Endothelial cell of umbilical vein (primary cell): Measurements from ENCODE around the gene KAZN. TPM values are rescaled to one million over a fixed set of nuclear protein-coding genes. Genes with fewer than 3 reads are reported as not detected.

ENCODE experiments used
- BruUV-seq: library from RNA; stranded (reverse); fragments of 400-500 nt; replicated peaks from 2 replicates; lab custom pipeline; 2021; lab: Mats Ljungman, UMichigan
- CTCF ChIA-PET: fragments of 300-600, 350-600 bp; sonication (Branson Sonifier 250); formaldehyde crosslinking; loops from one replicate; lab custom pipeline; 2021; ENCODE audit warnings: antibody characterized with exemption, inconsistent platforms; lab: Charles Lee
- POLR2A ChIA-PET: fragments of 300-600, 350-600 bp; sonication (Branson Sonifier 250); formaldehyde crosslinking; loops from one replicate; lab custom pipeline; 2021; ENCODE audit warnings: antibody characterized with exemption, inconsistent platforms; lab: Charles Lee
- DNase-seq: peaks from one replicate; pipeline ENCODE4 v3.0.0-alpha.2; 2011; ENCODE audit warnings: low read depth, low spot score
- FAIRE-seq: peaks from 2 replicates; lab custom pipeline; 2011; peaks lifted over from hg19 to GRCh38; lab: Jason Lieb, UNC
- H2AFZ ChIP-seq: 2 replicates; pipeline ENCODE4 v1.6.0; 2012; ENCODE audit warnings: low read depth, low read length, control low read depth, inconsistent platforms
- H3K27ac ChIP-seq: 2 replicates; pipeline ENCODE4 v1.5.1; 2011; ENCODE audit warnings: low read depth, mild to moderate bottlenecking, control low read depth, low read length, moderate library complexity; ENCODE audit not compliant: insufficient read depth
- H3K27me3 ChIP-seq, 2 experiments: 2 replicates each; pipeline versions ENCODE4 v1.6.0 to v1.6.1; 2011; ENCODE audit warnings: low read length in 2 of 2, mixed read lengths in 1 of 2; ENCODE audit not compliant: control insufficient read depth in 2 of 2, insufficient read depth in 2 of 2
- H3K36me3 ChIP-seq, 2 experiments: 2 replicates in 1 of 2; 3 replicates in 1 of 2; pipeline ENCODE4 v1.5.1; 2011; ENCODE audit warnings: low read length in 2 of 2, mild to moderate bottlenecking in 1 of 2, moderate library complexity in 1 of 2; ENCODE audit not compliant: control insufficient read depth in 2 of 2, insufficient read depth in 2 of 2; ENCODE audit errors: extremely low read depth in 1 of 2
- H3K4me1 ChIP-seq: 3 replicates; pipeline ENCODE4 v1.5.1; 2011; ENCODE audit warnings: mild to moderate bottlenecking, low read length; ENCODE audit not compliant: control insufficient read depth, insufficient read depth; ENCODE audit errors: extremely low read depth
- H3K4me2 ChIP-seq: 2 replicates; pipeline ENCODE4 v1.6.1; 2011; ENCODE audit warnings: low read length, control low read depth, mixed read lengths; ENCODE audit not compliant: insufficient read depth
- H3K4me3 ChIP-seq, 3 experiments: fragments of 200-600 bp in 1 of 3; sonication (generic), shearing (Covaris generic) in 1 of 3; replicated peaks in 1 of 3; 2 replicates each; pipeline ENCODE4 v1.5.1; 2011 to 2016; ENCODE audit warnings: control low read depth in 3 of 3, low read length in 3 of 3, mild to moderate bottlenecking in 2 of 3, inconsistent platforms in 1 of 3, low read depth in 1 of 3, moderate library complexity in 1 of 3; ENCODE audit not compliant: insufficient read depth in 1 of 3
- H3K79me2 ChIP-seq: 2 replicates; pipeline ENCODE4 v1.6.0; 2012; ENCODE audit warnings: low read length, inconsistent platforms; ENCODE audit not compliant: control insufficient read depth, insufficient read depth
- H3K9ac ChIP-seq: replicated peaks from 2 replicates; pipeline ENCODE3; 2011; ENCODE audit warnings: low read length, control low read depth; ENCODE audit not compliant: insufficient read depth; ENCODE audit errors: extremely low read depth
- H3K9me1 ChIP-seq: replicated peaks from 3 replicates; pipeline ENCODE4 v1.6.0; 2011; ENCODE audit warnings: mild to moderate bottlenecking, low read length; ENCODE audit not compliant: control insufficient read depth, insufficient read depth; ENCODE audit errors: extremely low read depth
- H3K9me3 ChIP-seq: replicated peaks from 2 replicates; pipeline ENCODE4 v1.5.1; 2012; ENCODE audit warnings: low read length, inconsistent platforms; ENCODE audit not compliant: control insufficient read depth, insufficient read depth
- H4K20me1 ChIP-seq: replicated peaks from 2 replicates; pipeline ENCODE3; 2011; ENCODE audit warnings: mild to moderate bottlenecking, low read length; ENCODE audit not compliant: control insufficient read depth, insufficient read depth; ENCODE audit errors: extremely low read depth
- EZH2 ChIP-seq: IDR thresholded peaks from 2 replicates; pipeline ENCODE4 v1.6.1; 2012; ENCODE audit warnings: borderline replicate concordance, low read depth, mild to moderate bottlenecking, moderate library complexity, low read length, inconsistent platforms; ENCODE audit not compliant: severe bottlenecking
- FOS ChIP-seq: IDR thresholded peaks from 2 replicates; pipeline ENCODE4 v1.6.1; 2011; ENCODE audit warnings: mild to moderate bottlenecking, low read length, moderate library complexity, borderline replicate concordance; ENCODE audit not compliant: insufficient read depth
- GATA2 ChIP-seq: IDR thresholded peaks from 2 replicates; pipeline ENCODE4 v1.7.0; 2011; ENCODE audit warnings: low read depth, mild to moderate bottlenecking, moderate library complexity, mixed read lengths, low read length; ENCODE audit not compliant: insufficient read length, insufficient read depth
- JUN ChIP-seq: IDR thresholded peaks from 2 replicates; pipeline ENCODE4 v1.6.1; 2011; ENCODE audit warnings: borderline replicate concordance, low read depth; ENCODE audit not compliant: insufficient read length, insufficient read depth
- MAX ChIP-seq: IDR thresholded peaks from 2 replicates; pipeline ENCODE4 v1.6.1; 2011; ENCODE audit not compliant: insufficient read depth, insufficient read length
- MYC ChIP-seq: IDR thresholded peaks from one replicate; pipeline ENCODE4 v1.6.1; 2011; ENCODE audit warnings: mild to moderate bottlenecking, low read depth, low read length
- POLR2A ChIP-seq: IDR thresholded peaks from 2 replicates; pipeline ENCODE4 v1.6.1; 2012; ENCODE audit warnings: low read depth, mild to moderate bottlenecking, control low read depth, low read length
- POLR2AphosphoS5 ChIP-seq: IDR thresholded peaks from 2 replicates; pipeline ENCODE4 v1.6.1; 2012; ENCODE audit warnings: low read depth, mild to moderate bottlenecking, control low read depth, low read length, moderate library complexity; ENCODE audit not compliant: insufficient read depth
- dilution Hi-C: fragments of 300-500 bp; cut with MboI; formaldehyde crosslinking; loops from one replicate; pipeline ENCODE4 v1.15.0; 2019; ENCODE audit warnings: low sequenced_read_pairs; ENCODE audit not compliant: extremely low pct_ligation_motif_present
- intact Hi-C: fragments of 100-400 bp; cut with micrococcal nuclease; formaldehyde crosslinking; loops from one replicate; pipeline ENCODE4 v1.10.0; 2022
- polyA plus RNA-seq, 4 experiments: library from polyadenylated mRNA; depleted of rRNA in 3 of 4; stranded (reverse) in 3 of 4; unstranded in 1 of 4; fragments of >200 nt; gene quantifications; 2 replicates each; pipeline versions ENCODE4 v1.2.1 to v1.2.3, GENCODE V29; 2011 to 2012; ENCODE audit warnings: missing spikeins in 1 of 4
- total RNA-seq: library from RNA; stranded (reverse); gene quantifications from 2 replicates; pipeline ENCODE4 v1.2.3, GENCODE V29; 2021
- TF ChIP-seq, protein P1 (sequence below), 2 donors: IDR thresholded peaks; 1 replicate in 1 of 2; 2 replicates in 1 of 2; pipeline ENCODE4 v1.5.1; 2011; ENCODE audit warnings: low read length in 2 of 2, mild to moderate bottlenecking in 2 of 2, moderate library complexity in 2 of 2, control low read depth in 1 of 2, inconsistent platforms in 1 of 2, low read depth in 1 of 2; ENCODE audit not compliant: insufficient read depth in 1 of 2; ENCODE audit errors: extremely low read depth in 1 of 2

The KAZN gene
- total and polyA plus RNA-seq, 2 donors (not counting 3 experiments of a cell fraction or from before 2014, with no cell fraction given), result 1.6 to 5.8 TPM

DNA sequence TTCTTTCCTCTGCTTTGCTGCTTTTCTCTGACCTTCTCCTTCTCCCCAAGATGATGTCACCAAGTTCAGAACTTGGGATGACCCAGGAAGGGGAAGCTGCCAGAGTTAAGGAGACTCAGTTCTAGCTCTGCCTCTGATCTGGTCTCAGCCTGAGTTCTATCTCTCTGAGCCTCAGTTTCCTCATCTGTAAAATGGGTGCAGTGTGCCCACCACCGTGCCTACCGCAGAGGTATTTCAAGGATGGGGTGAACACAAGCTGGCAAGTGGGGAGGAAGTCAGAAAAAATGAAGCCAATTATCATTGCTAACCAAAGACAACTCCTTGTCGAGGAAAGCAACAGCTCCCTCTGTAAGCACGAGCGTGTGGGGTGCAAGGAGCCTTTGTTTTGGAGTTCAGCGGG lies 249.7 kb downstream of the KAZN start:
- Histone ChIP-seq H2AFZ (no peak overlapping the region), H3K4me2 (no peak overlapping the region), H3K9me1 (no peaks in the 10 kb centered on the region), H3K4me3 (no peak overlapping the region), H3K4me1 (no peaks in the 10 kb centered on the region), H3K9ac (no peak overlapping the region), H3K27me3 (no peaks in the 10 kb centered on the region), H3K9me3 (peaks cover 2% of the 10 kb centered on the region), H4K20me1 (no peaks in the 10 kb centered on the region), H3K27ac (no peak overlapping the region), H3K36me3 (no peaks in the 10 kb centered on the region), H3K79me2 (no peaks in the 10 kb centered on the region)
- dilution Hi-C loops, result no loop called here
- TF ChIP-seq GATA2 (no peak), MYC (no peak), EZH2 (no peak), JUN (no peak), FOS (no peak), POLR2A (no peak), MAX (no peak)
- ChIA-PET CTCF (no interaction called here), POLR2A (no interaction called here)
- no peak for FAIRE-seq
- intact Hi-C loops, result no loop called here
- BruUV-seq, result no TSS peak
- DNase-seq, result no peak

- Histone ChIP-seq H3K79me2 (no peaks in the 10 kb centered on the region), H3K4me3 (no peak overlapping the region), H3K27ac (no peak overlapping the region), H3K4me2 (no peak overlapping the region), H2AFZ (no peak overlapping the region), H3K9me1 (no peaks in the 10 kb centered on the region), H3K4me1 (no peaks in the 10 kb centered on the region), H4K20me1 (no peaks in the 10 kb centered on the region), H3K9me3 (peaks cover 2% of the 10 kb centered on the region), H3K27me3 (no peaks in the 10 kb centered on the region), H3K36me3 (no peaks in the 10 kb centered on the region), H3K9ac (no peak overlapping the region)
- FAIRE-seq (no peak), DNase-seq (no peak)
- ChIA-PET CTCF (no interaction called here), POLR2A (no interaction called here)
- no TSS peak for BruUV-seq
- dilution Hi-C loops, result no loop called here
- TF ChIP-seq EZH2 (no peak), JUN (no peak), POLR2AphosphoS5 (no peak), FOS (no peak), GATA2 (no peak), POLR2A (no peak), MAX (no peak), MYC (no peak)
- TF ChIP-seq, protein P1, sequence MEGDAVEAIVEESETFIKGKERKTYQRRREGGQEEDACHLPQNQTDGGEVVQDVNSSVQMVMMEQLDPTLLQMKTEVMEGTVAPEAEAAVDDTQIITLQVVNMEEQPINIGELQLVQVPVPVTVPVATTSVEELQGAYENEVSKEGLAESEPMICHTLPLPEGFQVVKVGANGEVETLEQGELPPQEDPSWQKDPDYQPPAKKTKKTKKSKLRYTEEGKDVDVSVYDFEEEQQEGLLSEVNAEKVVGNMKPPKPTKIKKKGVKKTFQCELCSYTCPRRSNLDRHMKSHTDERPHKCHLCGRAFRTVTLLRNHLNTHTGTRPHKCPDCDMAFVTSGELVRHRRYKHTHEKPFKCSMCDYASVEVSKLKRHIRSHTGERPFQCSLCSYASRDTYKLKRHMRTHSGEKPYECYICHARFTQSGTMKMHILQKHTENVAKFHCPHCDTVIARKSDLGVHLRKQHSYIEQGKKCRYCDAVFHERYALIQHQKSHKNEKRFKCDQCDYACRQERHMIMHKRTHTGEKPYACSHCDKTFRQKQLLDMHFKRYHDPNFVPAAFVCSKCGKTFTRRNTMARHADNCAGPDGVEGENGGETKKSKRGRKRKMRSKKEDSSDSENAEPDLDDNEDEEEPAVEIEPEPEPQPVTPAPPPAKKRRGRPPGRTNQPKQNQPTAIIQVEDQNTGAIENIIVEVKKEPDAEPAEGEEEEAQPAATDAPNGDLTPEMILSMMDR (IDR thresholded peaks at IDR 0.05; ENCODE audit: extremely low read depth in 1 of 2, insufficient read depth in 1 of 2, low read depth in 1 of 2, low read length in 2 of 2), result no peak
- intact Hi-C loops, result no loop called here
These were observed 250.1 kb downstream of the KAZN start for GRCh38 chr1:14848625-14849024.
